ENCODE data around the gene THUMPD3.

THUMPD3 gene

DNA sequence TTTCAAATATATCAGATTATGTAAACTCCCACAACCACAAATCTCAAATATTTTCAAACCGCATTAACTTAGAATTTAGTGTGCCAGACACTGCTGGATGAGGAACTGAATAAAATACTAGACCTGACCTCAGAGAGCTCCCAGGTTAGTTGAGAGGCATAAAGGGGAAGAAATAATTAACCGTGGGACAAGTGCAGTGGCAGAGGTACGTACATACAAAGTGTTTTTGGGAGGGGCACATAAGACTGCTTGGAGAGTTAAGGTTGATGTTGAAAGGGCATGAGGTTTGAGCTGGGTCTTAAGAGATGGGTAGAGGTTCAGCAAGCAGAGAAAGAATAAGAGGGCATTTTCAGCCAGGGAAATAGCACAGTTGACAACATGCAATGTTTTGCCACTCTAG is 17.2 kb downstream of the THUMPD3 start:
- no peak overlapping the region for H2AFZ ChIP-seq (ENCODE audit: low read depth, low read length)
- peaks cover 6% of the 10 kb centered on the region for H3K4me1 ChIP-seq (ENCODE audit: insufficient read depth, low read length)
- no peak overlapping the region for H3K4me3 ChIP-seq (ENCODE audit: low read length)
- H3K36me3 ChIP-seq (ENCODE audit: insufficient read depth, low read length): no peaks in the 10 kb centered on the region
- H3K9me3 ChIP-seq (ENCODE audit: low read length): no peaks in the 10 kb centered on the region
- no peaks in the 10 kb centered on the region for H3K27me3 ChIP-seq (ENCODE audit: insufficient read depth, low read length)

DNA sequence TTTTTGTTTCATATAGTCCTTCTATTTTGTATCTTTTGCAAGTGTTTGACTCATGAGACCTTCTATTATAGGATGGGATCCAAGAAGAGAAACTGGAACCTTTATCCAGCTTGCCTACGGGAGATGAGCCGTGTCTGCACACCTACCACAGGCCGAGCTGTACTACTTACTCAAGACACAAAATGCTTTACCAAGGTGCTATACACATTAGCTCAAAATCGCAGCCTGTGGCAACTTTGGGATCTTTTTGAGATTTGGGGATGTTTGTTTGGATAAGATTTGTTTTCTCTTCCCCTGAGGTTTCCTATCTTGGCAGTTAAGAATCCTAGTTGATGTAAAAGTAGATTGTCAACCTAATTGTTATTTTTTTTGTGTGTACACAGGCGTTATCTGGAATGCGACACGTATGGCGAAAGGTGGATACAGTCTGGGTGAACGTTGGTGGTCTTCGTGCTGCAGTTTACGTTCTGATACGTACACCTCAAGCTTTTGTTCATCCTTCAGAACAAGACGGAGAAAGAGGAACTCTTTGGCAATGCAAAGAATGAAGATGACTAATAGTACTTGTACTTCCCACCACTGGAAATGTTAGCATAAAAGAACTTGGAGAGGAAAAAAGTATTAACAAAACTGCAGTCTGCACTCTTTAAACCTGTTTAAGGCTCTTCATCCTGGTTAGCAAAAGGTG is 21.4 kb downstream of the THUMPD3 start:
- Histone ChIP-seq H3K9me3 (ENCODE audit: low read length) (no peaks in the 10 kb centered on the region), H2AFZ (ENCODE audit: low read depth, low read length) (no peak overlapping the region), H3K36me3 (ENCODE audit: insufficient read depth, low read length) (peaks cover 41% of the 10 kb centered on the region), H3K27me3 (ENCODE audit: insufficient read depth, low read length) (no peaks in the 10 kb centered on the region), H3K4me1 (ENCODE audit: insufficient read depth, low read length) (peaks cover 4% of the 10 kb centered on the region), H3K4me3 (ENCODE audit: low read length) (no peak overlapping the region)

DNA sequence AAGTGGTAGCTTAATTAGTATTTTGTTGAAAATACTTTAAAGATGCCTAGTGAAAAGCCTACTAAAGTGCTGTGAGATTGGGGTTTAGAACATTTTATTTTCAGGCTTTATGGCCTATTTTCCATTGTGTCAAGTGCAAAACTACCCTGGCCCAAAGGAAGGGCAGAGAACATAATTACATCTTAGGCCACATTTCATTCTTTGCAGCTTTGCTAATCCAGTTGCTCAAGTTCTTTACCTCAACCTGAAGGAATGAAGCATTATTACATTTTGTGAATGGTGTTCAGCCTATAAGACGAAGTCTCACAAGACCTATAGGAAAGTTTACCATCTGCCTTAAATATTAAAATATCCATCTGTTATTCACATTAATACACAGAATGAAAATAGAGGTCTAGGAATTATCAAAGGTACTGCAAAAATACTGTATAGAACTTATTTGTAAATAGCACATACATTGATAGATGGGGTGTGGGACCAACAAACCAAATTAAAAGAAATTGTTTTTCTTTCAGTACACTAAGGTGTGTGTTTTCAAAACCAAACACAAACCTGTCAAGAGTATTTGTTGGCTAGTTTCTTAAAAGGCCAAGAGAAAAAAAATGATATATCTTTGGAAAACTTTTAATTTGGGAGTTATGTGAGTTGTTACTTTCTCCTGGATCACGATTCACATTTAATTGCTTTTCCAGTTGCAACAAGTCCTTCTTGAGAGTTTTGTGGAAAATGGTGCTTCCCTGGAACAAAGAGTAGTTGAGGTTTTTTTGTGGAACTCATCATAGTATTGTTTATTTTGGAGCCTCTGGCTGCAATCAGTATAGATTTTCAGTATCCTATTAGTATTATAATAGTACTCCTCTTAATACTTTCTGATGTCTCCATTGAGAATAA is 22.6 kb downstream of the THUMPD3 start:
- Histone ChIP-seq H3K36me3 (ENCODE audit: insufficient read depth, low read length) (peaks cover 51% of the 10 kb centered on the region), H2AFZ (ENCODE audit: low read depth, low read length) (no peak overlapping the region), H3K9me3 (ENCODE audit: low read length) (no peaks in the 10 kb centered on the region), H3K4me1 (ENCODE audit: insufficient read depth, low read length) (no peaks in the 10 kb centered on the region), H3K27me3 (ENCODE audit: insufficient read depth, low read length) (no peaks in the 10 kb centered on the region), H3K4me3 (ENCODE audit: low read length) (no peak overlapping the region)

DNA sequence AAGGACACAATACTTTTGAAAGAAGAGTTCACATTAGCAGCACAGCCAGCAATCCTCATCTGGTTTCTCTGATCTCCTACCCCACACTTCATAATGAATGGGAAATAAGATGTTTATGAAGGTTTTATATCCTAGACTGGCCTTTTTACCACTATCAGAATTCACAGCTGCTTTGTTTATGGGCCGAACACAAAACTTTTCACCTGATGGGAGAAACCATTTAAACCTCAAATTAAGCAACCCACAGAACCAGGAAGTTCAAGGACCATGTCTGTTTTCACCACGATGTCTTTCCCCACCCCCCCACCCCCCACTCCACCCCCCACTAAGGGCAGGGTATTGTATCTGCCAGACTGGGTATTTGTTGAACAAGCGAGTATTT is 23.2 kb downstream of the THUMPD3 start:
- H3K36me3 ChIP-seq (ENCODE audit: insufficient read depth, low read length): peaks cover 58% of the 10 kb centered on the region
- no peak overlapping the region for H2AFZ ChIP-seq (ENCODE audit: low read depth, low read length)
- no peaks in the 10 kb centered on the region for H3K9me3 ChIP-seq (ENCODE audit: low read length)
- H3K4me1 ChIP-seq (ENCODE audit: insufficient read depth, low read length): no peaks in the 10 kb centered on the region
- no peak overlapping the region for H3K4me3 ChIP-seq (ENCODE audit: low read length)
- H3K27me3 ChIP-seq (ENCODE audit: insufficient read depth, low read length): no peaks in the 10 kb centered on the region

DNA sequence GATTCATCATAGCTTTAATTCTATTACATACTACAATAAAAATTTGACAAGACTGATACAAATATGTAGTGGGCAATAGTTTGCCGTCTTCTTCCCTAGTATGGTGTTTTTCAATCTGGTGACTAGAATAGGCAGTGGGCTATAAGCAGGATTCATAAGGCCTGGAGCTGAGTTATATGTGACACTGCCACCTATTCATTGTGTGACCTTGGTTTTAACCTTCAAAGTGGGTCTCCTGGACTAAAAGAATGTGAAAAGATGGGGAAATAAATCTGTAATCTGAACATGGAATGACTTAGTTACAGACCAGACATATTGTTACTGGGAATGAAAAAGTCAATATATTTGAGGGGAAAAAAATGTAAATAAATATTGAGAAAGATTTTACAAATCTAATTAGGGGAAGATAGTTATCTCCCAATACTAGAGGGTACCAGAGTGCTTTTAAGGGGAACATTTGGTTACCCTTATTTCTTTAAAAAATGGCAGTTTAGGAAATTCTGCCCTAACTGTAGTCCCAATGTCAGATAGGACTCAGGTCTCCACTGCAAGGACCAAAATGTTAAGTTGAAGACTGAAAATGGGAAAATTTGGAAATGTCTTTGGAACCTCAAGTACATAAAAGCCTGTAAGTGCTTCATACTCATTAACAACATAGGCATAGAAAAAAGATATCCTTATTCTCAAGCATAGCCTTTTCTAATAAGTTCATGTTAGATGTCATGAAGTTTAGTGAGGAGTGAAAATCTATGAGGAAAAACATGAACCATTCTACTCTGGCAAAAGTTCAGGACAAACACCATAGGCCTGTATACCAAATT is 23.9 kb downstream of the THUMPD3 start:
- Histone ChIP-seq H3K27me3 (ENCODE audit: insufficient read depth, low read length) (no peaks in the 10 kb centered on the region), H2AFZ (ENCODE audit: low read depth, low read length) (no peak overlapping the region), H3K36me3 (ENCODE audit: insufficient read depth, low read length) (peaks cover 64% of the 10 kb centered on the region), H3K4me1 (ENCODE audit: insufficient read depth, low read length) (no peaks in the 10 kb centered on the region), H3K4me3 (ENCODE audit: low read length) (no peak overlapping the region), H3K9me3 (ENCODE audit: low read length) (no peaks in the 10 kb centered on the region)

DNA sequence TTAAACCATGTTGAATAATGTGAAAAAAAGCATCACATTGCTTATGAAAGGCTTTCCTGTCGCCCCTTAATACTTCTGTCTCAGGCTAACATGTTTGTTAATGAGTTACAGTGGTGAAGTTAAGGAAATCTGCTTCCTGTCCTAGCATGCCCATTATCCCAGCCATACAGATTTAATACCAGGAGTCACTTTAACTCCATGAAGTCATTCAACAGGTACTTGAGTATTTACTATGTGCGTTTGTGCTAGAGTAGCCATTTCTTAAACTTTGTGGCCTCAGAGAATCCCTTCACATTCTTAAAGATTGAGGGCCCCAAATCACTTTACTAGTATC is 24.4 kb downstream of the THUMPD3 start:
- H2AFZ ChIP-seq (ENCODE audit: low read depth, low read length): no peak overlapping the region
- no peak overlapping the region for H3K4me3 ChIP-seq (ENCODE audit: low read length)
- H3K4me1 ChIP-seq (ENCODE audit: insufficient read depth, low read length): no peaks in the 10 kb centered on the region
- no peaks in the 10 kb centered on the region for H3K27me3 ChIP-seq (ENCODE audit: insufficient read depth, low read length)
- H3K9me3 ChIP-seq (ENCODE audit: low read length): no peaks in the 10 kb centered on the region
- peaks cover 70% of the 10 kb centered on the region for H3K36me3 ChIP-seq (ENCODE audit: insufficient read depth, low read length)

DNA sequence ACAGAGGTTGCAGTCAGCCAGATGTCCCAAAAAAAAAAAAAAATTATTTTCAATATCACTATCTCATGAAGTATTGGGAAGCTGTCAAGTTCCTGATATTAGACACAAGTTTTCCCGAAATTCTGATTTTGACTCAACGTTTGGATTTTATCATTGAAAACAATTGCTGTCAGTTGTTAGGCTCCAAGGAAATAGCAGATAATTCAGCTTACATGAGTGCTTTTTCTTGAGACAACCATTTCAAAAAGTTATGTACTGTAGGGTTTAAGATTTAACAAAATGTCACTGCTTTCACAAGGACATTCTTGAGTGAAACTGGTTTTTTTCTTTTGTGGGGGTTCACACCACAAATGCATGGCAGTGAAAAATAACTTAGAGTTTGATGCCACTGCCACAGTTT is 25.3 kb downstream of the THUMPD3 start:
- H3K9me3 ChIP-seq (ENCODE audit: low read length): no peaks in the 10 kb centered on the region
- H3K4me3 ChIP-seq (ENCODE audit: low read length): no peak overlapping the region
- H3K4me1 ChIP-seq (ENCODE audit: insufficient read depth, low read length): peaks cover 2% of the 10 kb centered on the region
- no peaks in the 10 kb centered on the region for H3K27me3 ChIP-seq (ENCODE audit: insufficient read depth, low read length)
- H3K36me3 ChIP-seq (ENCODE audit: insufficient read depth, low read length): peaks cover 78% of the 10 kb centered on the region
- H2AFZ ChIP-seq (ENCODE audit: low read depth, low read length): no peak overlapping the region

DNA sequence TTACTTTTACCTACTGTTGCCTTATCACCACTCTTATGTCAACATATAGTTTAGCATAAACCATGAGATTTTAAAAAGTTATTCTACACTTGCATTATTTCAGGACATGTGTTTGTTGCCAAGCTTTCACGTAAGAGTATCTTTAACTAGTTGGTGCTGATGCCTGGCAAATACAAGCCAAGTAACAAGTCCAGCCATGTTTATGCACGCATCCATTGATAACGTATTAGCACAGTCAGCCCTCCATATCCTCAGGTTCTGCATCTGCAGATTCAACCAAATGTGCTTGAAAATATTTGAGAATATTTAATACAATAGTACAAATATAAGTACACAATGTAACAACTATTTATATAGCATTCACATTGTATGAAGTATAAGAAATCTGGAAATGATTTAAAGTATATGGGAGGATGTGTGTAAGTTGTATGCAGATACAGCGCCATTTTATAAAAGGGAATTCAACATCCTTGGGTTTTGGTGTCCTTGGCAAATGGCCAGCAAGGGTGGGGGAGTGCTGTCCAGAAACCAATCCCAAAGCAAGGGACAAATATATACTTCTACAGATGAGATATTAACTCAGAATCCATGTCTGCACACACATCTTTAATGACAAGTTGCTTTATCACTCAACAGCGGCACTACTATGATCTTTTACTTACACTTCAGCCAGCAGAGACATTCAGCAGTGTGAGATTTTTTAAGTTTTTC is 25.9 kb downstream of the THUMPD3 start:
- peaks cover 8% of the 10 kb centered on the region for H3K4me1 ChIP-seq (ENCODE audit: insufficient read depth, low read length)
- no peak overlapping the region for H3K4me3 ChIP-seq (ENCODE audit: low read length)
- no peaks in the 10 kb centered on the region for H3K27me3 ChIP-seq (ENCODE audit: insufficient read depth, low read length)
- H3K36me3 ChIP-seq (ENCODE audit: insufficient read depth, low read length): peaks cover 84% of the 10 kb centered on the region
- H2AFZ ChIP-seq (ENCODE audit: low read depth, low read length): no peak overlapping the region
- no peaks in the 10 kb centered on the region for H3K9me3 ChIP-seq (ENCODE audit: low read length)

DNA sequence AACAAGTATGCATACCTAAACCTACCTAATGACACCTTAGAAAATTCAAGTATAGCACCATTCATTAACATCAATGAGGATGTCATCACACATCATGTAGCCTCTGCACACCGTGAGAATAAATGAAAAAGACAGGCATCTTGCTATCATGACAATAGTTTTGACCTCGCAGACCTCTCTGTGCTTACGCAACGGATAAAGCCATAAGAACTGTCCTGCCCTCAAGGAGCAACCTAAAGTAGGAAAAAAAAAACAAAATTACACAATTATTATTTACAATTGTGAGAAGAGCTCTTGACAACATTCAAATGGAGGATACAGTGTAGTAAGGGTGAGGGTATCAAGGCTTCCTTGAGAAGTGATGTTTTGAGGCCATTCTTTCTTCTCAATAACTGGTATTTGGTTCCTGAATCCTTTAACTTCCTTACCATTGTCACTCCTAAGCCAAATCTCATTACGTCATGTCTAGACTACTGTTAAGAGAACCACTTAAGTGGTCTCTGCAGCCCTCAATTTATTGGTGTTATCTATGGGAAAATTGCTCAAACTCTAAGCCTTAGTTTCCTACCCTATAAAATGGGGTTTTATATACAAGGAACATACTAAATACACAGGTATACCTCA is 27.5 kb downstream of the THUMPD3 start:
- H3K36me3 ChIP-seq (ENCODE audit: insufficient read depth, low read length): peaks cover 97% of the 10 kb centered on the region
- peaks cover 25% of the 10 kb centered on the region for H3K4me1 ChIP-seq (ENCODE audit: insufficient read depth, low read length)
- H3K27me3 ChIP-seq (ENCODE audit: insufficient read depth, low read length): no peaks in the 10 kb centered on the region
- H2AFZ ChIP-seq (ENCODE audit: low read depth, low read length): no peak overlapping the region
- H3K9me3 ChIP-seq (ENCODE audit: low read length): no peaks in the 10 kb centered on the region
- H3K4me3 ChIP-seq (ENCODE audit: low read length): no peak overlapping the region

DNA sequence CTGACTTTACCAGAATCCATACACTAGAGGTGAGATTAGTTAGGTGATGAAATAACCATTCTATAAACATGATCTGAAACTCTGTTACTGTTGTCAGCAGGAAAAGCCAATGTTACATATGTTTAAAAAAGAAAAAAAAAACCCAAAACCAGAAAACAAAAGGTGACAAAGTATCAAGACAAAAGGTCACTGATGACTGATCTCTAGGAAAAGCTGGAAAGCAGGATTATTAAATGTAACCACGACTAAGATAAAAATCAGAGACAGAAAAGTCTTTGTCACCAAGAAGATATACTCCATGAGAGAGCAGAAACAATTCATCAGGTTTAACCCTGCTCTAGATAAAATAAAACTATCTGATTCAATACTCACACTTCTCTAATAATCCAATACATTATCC is 29.2 kb downstream of the THUMPD3 start:
- Histone ChIP-seq H3K9me3 (ENCODE audit: low read length) (no peaks in the 10 kb centered on the region), H3K36me3 (ENCODE audit: insufficient read depth, low read length) (peaks cover 85% of the 10 kb centered on the region), H2AFZ (ENCODE audit: low read depth, low read length) (no peak overlapping the region), H3K4me1 (ENCODE audit: insufficient read depth, low read length) (peaks cover 30% of the 10 kb centered on the region), H3K4me3 (ENCODE audit: low read length) (no peak overlapping the region), H3K27me3 (ENCODE audit: insufficient read depth, low read length) (no peaks in the 10 kb centered on the region)

DNA sequence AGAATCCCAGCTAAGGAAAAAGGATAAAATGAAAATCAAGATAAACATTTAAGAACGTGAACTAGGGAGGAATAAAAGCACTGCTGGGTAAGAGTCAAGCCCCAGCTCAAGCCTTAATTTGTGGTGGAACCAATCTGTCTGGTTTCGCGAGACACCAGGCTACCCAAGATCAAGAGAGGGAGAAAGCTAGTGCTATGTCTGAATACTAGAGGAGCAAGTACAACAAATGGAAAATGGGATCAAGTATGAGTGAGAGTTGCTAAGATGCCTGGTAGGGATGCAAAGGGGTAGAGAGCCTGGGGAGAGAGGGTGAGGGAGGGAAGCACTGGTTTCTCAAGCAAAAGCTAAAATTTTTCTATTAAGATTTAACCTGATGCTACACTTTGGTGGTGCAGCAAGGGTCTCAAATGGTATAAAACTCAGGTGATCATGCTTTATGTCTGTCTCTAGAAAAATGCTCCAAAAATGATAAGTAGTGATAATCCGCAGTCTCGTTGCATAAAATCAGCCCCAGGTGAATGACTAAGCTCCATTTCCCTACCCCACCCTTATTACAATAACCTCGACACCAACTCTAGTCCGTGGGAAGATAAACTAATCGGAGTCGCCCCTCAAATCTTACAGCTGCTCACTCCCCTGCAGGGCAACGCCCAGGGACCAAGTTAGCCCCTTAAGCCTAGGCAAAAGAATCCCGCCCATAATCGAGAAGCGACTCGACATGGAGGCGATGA is 32.9 kb downstream of the THUMPD3 start:
- Histone ChIP-seq H3K4me1 (ENCODE audit: insufficient read depth, low read length) (peaks cover 40% of the 10 kb centered on the region), H3K4me3 (ENCODE audit: low read length) (peak overlapping the region; percentile 70), H2AFZ (ENCODE audit: low read depth, low read length) (no peak overlapping the region), H3K27me3 (ENCODE audit: insufficient read depth, low read length) (no peaks in the 10 kb centered on the region), H3K36me3 (ENCODE audit: insufficient read depth, low read length) (peaks cover 49% of the 10 kb centered on the region), H3K9me3 (ENCODE audit: low read length) (no peaks in the 10 kb centered on the region)

DNA sequence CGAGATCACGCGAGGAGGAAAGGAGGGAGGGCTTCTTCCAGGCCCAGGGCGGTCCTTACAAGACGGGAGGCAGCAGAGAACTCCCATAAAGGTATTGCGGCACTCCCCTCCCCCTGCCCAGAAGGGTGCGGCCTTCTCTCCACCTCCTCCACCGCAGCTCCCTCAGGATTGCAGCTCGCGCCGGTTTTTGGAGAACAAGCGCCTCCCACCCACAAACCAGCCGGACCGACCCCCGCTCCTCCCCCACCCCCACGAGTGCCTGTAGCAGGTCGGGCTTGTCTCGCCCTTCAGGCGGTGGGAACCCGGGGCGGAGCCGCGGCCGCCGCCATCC is 33.4 kb downstream of the THUMPD3 start:
- Histone ChIP-seq H3K36me3 (ENCODE audit: insufficient read depth, low read length) (peaks cover 44% of the 10 kb centered on the region), H2AFZ (ENCODE audit: low read depth, low read length) (no peak overlapping the region), H3K4me3 (ENCODE audit: low read length) (peak overlapping the region; percentile 70), H3K27me3 (ENCODE audit: insufficient read depth, low read length) (no peaks in the 10 kb centered on the region), H3K4me1 (ENCODE audit: insufficient read depth, low read length) (peaks cover 45% of the 10 kb centered on the region), H3K9me3 (ENCODE audit: low read length) (no peaks in the 10 kb centered on the region)

All from neuron (in vitro differentiated cells).